GM12892 (cell line): ENCODE measurements around the gene GNB3.
"Not testable (repeated sequence)": the region's sequence is repeated elsewhere in the genome, so short reads cannot be mapped to it uniquely, and the experiment has no call there.

ENCODE experiments used
- DNase-seq: peaks from one replicate; pipeline ENCODE4 v3.0.0; 2011; ENCODE audit not compliant: insufficient read length
- FAIRE-seq: peaks from 2 replicates; lab custom pipeline; 2011; peaks lifted over from hg19 to GRCh38; lab: Jason Lieb, UNC
- POLR2A ChIP-seq: IDR thresholded peaks from 2 replicates; pipeline ENCODE4 v1.6.1; 2011; ENCODE audit warnings: low read depth, low read length, control low read depth
- POLR2AphosphoS5 ChIP-seq: IDR thresholded peaks from 2 replicates; pipeline ENCODE4 v1.6.1; 2011; ENCODE audit warnings: low read depth, low read length, control low read depth
- TAF1 ChIP-seq: IDR thresholded peaks from 2 replicates; pipeline ENCODE4 v1.6.1; 2011; ENCODE audit warnings: low read depth, mild to moderate bottlenecking, control low read depth, low read length, borderline replicate concordance

Gene GNB3

GRCh38 chr12:6860116-6860515 is 19.4 kb downstream of the GNB3 start:
- no peak for FAIRE-seq
- no peak for TF ChIP-seq POLR2A
- no peak for TF ChIP-seq TAF1
- TF ChIP-seq POLR2AphosphoS5 = no peak
- DNase-seq = no peak

- no peak for FAIRE-seq
Measured at GRCh38 chr12:6860942-6861341, 20.2 kb downstream of the GNB3 start.

DNA sequence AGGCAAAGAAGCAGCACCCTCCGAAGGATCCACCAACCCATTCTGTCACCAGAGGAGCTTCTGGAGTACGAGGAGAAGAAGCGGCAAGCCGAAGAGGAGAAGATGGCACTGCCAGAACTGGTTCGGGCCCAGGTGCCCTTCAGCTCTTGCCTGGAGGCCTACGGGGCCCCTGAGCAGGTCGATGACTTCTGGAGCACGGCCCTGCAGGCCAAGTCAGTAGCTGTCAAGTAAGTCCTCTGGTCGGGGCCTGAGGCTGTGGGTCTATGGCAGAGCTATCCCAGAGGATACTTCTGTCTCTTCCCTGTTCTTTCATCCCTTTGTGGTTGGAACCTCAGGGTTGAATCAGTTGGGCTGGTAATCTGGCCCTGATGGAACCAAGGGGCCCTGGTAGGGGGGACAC is 20.7 kb downstream of the GNB3 start:
- FAIRE-seq (no peak), DNase-seq (no peak)
- no peak for TF ChIP-seq POLR2AphosphoS5
- no peak for TF ChIP-seq TAF1
- TF ChIP-seq POLR2A = no peak

More at GRCh38 chr12:6860942-6861341, 20.2 kb downstream of the GNB3 start:
- no peak for DNase-seq
- TF ChIP-seq POLR2AphosphoS5 = no peak
- no peak for TF ChIP-seq POLR2A
- TF ChIP-seq TAF1 = no peak

- TF ChIP-seq POLR2AphosphoS5 (no peak), POLR2A (no peak), TAF1 (no peak)
- FAIRE-seq (no peak), DNase-seq (no peak)
Measured at GRCh38 chr12:6863033-6863432, 22.3 kb downstream of the GNB3 start.

DNA sequence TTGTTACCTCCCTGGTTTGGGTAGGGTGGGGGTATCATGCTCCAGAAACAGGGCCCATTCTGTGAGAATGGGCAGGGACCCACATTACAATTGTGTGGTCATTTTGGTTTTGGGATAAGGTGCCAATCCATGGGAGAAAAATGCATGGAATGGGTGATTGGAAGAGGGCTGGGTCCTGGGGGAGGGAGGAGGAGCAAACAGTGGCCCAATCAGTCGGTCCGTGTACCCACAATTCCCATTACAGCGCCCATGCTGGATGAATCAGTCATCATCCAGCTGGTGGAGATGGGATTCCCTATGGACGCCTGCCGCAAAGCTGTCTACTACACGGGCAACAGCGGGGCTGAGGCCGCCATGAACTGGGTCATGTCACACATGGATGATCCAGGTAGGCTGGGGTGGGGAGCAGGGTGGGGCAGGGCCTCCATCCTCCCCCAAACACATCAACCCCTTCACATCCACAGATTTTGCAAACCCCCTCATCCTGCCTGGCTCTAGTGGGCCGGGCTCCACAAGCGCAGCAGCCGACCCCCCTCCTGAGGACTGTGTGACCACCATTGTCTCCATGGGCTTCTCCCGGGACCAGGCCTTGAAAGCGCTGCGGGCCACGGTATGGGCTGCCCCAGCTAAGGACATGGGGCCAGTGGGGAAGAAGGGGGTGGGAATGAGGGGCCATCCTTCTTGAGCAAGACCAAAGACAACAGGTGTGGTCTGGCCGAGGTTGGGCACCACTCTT is 23.0 kb downstream of the GNB3 start:
- no peak for FAIRE-seq
- DNase-seq = no peak
- TF ChIP-seq POLR2AphosphoS5 = no peak
- TF ChIP-seq POLR2A = no peak

GRCh38 chr12:6865307-6865706 is 24.6 kb downstream of the GNB3 start:
- not testable (repeated sequence) for DNase-seq, FAIRE-seq

- no peak for DNase-seq
- peak; percentile 72 for FAIRE-seq
- no peak for TF ChIP-seq POLR2A
- TF ChIP-seq TAF1 = no peak
- no peak for TF ChIP-seq POLR2AphosphoS5
Measured at GRCh38 chr12:6866163-6866919, 25.6 kb downstream of the GNB3 start.

DNA sequence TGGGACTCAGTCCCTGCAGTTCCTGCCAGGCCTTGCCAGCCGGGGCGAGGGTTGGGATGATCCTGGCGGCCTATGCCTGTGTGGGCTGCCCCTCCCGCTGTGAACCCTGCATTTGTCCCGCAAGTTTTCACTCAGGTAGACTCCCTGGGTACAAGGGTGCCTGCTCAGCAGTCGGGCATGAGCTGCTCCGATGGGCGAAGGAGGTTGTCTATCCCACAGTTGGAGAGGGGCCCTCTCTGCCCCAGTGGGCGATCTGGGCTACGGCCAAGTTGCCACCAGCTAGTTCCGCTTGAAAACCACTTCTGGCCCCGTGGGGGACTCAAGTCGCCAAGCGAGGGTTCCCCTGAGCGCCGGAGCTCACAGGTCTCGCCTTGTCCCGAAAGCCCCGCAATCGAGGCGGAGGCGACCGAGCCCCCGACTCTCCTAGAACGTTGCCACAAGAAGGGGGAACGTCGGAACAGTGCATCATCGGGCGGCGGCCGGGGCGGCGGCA is 26.2 kb downstream of the GNB3 start:
- no peak for DNase-seq
- no peak for FAIRE-seq
- no peak for TF ChIP-seq POLR2AphosphoS5

DNA sequence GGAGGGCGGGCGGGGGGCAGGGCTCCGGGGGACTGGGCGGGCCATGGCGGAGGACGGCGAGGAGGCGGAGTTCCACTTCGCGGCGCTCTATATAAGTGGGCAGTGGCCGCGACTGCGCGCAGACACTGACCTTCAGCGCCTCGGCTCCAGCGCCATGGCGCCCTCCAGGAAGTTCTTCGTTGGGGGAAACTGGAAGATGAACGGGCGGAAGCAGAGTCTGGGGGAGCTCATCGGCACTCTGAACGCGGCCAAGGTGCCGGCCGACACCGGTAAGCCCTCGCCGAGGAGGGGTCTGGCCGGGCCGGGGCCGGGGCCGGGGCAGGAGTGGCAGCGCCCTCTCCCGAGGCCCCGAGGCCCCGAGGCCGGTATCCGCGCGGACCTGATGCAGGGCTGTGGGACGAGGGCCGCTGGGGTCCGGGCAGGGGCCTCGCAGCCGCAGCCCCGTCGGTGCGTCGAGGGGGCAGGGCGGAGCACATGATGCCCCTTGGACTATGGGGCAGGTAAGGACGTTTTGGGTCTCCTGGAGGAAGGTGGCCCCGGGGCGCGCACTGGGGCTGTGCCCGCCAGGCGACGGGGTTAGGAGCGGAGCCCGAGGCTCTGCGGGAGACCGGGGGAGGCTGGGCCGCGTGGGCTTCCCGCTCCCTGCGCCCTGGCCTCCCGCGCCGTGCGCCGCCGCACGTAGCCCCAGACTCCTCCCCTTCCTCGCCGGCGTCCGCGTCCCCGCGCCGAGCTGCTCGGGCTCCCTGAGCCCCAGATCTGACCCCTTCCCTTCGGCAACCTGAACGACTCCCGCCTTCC is 26.9 kb downstream of the GNB3 start, which contains the start of gene TPI1:
TSS of gene TPI1 (plus strand) at position 119 of the 798 bp plus-strand sequence. CDS start at position 155, 36 bp downstream.
- FAIRE-seq (peak; percentile 97), DNase-seq (peak; percentile 94)
- TF ChIP-seq POLR2A (peak; percentile 99), POLR2AphosphoS5 (peak; percentile 98), TAF1 (peak; percentile 95)

- FAIRE-seq (peak; percentile 50), DNase-seq (no peak)
- no peak for TF ChIP-seq POLR2A
- TF ChIP-seq TAF1 = no peak
- peak; percentile 8; the same call in 1 of the 2 replicates for TF ChIP-seq POLR2AphosphoS5
Measured at GRCh38 chr12:6868211-6869048, 27.7 kb downstream of the GNB3 start.
